H9 (cell line): ENCODE data around the gene HSPA4. TPM values are rescaled to one million over a fixed set of nuclear protein-coding genes. Genes with fewer than 3 reads are reported as not detected.

Experiments
- DNase-seq: peaks from one replicate; pipeline ENCODE4 v3.0.0-alpha.2; 2017
- H2AFZ ChIP-seq: one replicate; pipeline ENCODE4 v1.6.1; 2013; ENCODE audit warnings: mild to moderate bottlenecking, low read length, control low read depth, moderate library complexity
- H2AK5ac ChIP-seq: 2 replicates; pipeline ENCODE4 v1.6.1; 2013; ENCODE audit warnings: low read length, control low read depth, mixed read lengths; ENCODE audit not compliant: insufficient read length
- H2BK120ac ChIP-seq: one replicate; pipeline ENCODE4 v1.6.1; 2013; ENCODE audit warnings: low read depth, mild to moderate bottlenecking, low read length, control low read depth, inconsistent platforms; ENCODE audit not compliant: poor library complexity, severe bottlenecking
- H2BK12ac ChIP-seq: 2 replicates; pipeline ENCODE4 v1.6.1; 2013; ENCODE audit warnings: low read length, control low read depth, mixed read lengths, low read depth; ENCODE audit not compliant: insufficient read length
- H2BK15ac ChIP-seq: 2 replicates; pipeline ENCODE4 v1.6.1; 2013; ENCODE audit warnings: low read depth, low read length, control low read depth
- H2BK20ac ChIP-seq: one replicate; pipeline ENCODE4 v1.6.1; 2013; ENCODE audit warnings: low read depth, mild to moderate bottlenecking, low read length, control low read depth, inconsistent platforms; ENCODE audit not compliant: poor library complexity, severe bottlenecking
- H2BK5ac ChIP-seq: 2 replicates; pipeline ENCODE4 v1.6.1; 2013; ENCODE audit warnings: low read length, control low read depth, mixed read lengths; ENCODE audit not compliant: insufficient read length
- H3K14ac ChIP-seq: 2 replicates; pipeline ENCODE4 v1.6.1; 2013; ENCODE audit warnings: low read length, control low read depth; ENCODE audit not compliant: insufficient read depth
- H3K18ac ChIP-seq: 2 replicates; pipeline ENCODE4 v1.6.1; 2013; ENCODE audit warnings: low read depth, mild to moderate bottlenecking, mixed read lengths, low read length, control low read depth; ENCODE audit not compliant: insufficient read length
- H3K23ac ChIP-seq: 2 replicates; pipeline ENCODE4 v1.6.1; 2013; ENCODE audit warnings: low read length, control low read depth, mixed read lengths, low read depth; ENCODE audit not compliant: insufficient read length
- H3K23me2 ChIP-seq: 2 replicates; pipeline ENCODE4 v1.6.1; 2013; ENCODE audit warnings: low read depth, mild to moderate bottlenecking, mixed read lengths, low read length, control low read depth; ENCODE audit not compliant: insufficient read length, poor library complexity, severe bottlenecking
- H3K27ac ChIP-seq: 2 replicates; pipeline ENCODE4 v1.5.1; 2013; ENCODE audit warnings: low read length, control low read depth, mixed read lengths, low read depth; ENCODE audit not compliant: insufficient read length
- H3K27me3 ChIP-seq: 2 replicates; pipeline ENCODE4 v1.6.1; 2013; ENCODE audit warnings: low read length, control low read depth, inconsistent platforms; ENCODE audit not compliant: insufficient read depth
- H3K4ac ChIP-seq: 2 replicates; pipeline ENCODE4 v1.6.1; 2013; ENCODE audit warnings: low read depth, mild to moderate bottlenecking, control low read depth, inconsistent platforms, low read length, moderate library complexity
- H3K4me1 ChIP-seq: 2 replicates; pipeline ENCODE4 v1.6.1; 2013; ENCODE audit warnings: low read length, control low read depth, inconsistent platforms; ENCODE audit not compliant: insufficient read depth
- H3K4me2 ChIP-seq: 2 replicates; pipeline ENCODE4 v1.6.1; 2013; ENCODE audit warnings: low read length, control low read depth, mixed read lengths; ENCODE audit not compliant: insufficient read length, insufficient read depth
- H3K56ac ChIP-seq: 2 replicates; pipeline ENCODE4 v1.6.1; 2013; ENCODE audit warnings: low read depth, mild to moderate bottlenecking, mixed read lengths, low read length, control low read depth; ENCODE audit not compliant: insufficient read length
- H3K79me1 ChIP-seq: 2 replicates; pipeline ENCODE4 v1.6.1; 2013; ENCODE audit warnings: low read depth, mild to moderate bottlenecking, moderate library complexity, low read length, control low read depth, inconsistent platforms; ENCODE audit not compliant: insufficient read depth, poor library complexity, severe bottlenecking
- H3K79me2 ChIP-seq: 2 replicates; pipeline ENCODE4 v1.6.1; 2013; ENCODE audit warnings: low read length, control low read depth, inconsistent platforms; ENCODE audit not compliant: insufficient read depth
- H3K9ac ChIP-seq: 2 replicates; pipeline ENCODE4 v1.6.1; 2013; ENCODE audit warnings: low read length, control low read depth, mixed read lengths; ENCODE audit not compliant: insufficient read length; ENCODE audit errors: extremely low read depth
- H3K9me3 ChIP-seq: one replicate; pipeline ENCODE4 v1.6.1; 2013; ENCODE audit warnings: low read depth, low read length, inconsistent platforms; ENCODE audit not compliant: control insufficient read depth
- H3T11ph ChIP-seq: one replicate; pipeline ENCODE4 v1.6.1; 2013; ENCODE audit warnings: mild to moderate bottlenecking, low read length, control low read depth, inconsistent platforms
- H4K20me1 ChIP-seq: one replicate; pipeline ENCODE4 v1.6.1; 2013; ENCODE audit not compliant: control insufficient read depth, insufficient read length, insufficient read depth
- H4K5ac ChIP-seq: 2 replicates; pipeline ENCODE4 v1.6.1; 2013; ENCODE audit warnings: low read depth, mild to moderate bottlenecking, mixed read lengths, low read length, control low read depth; ENCODE audit not compliant: insufficient read length
- H4K8ac ChIP-seq: replicated peaks from 2 replicates; pipeline ENCODE4 v1.6.1; 2013; ENCODE audit warnings: low read length, control low read depth, mixed read lengths, low read depth; ENCODE audit not compliant: insufficient read length
- H4K91ac ChIP-seq: 2 replicates; pipeline ENCODE4 v1.6.1; 2013; ENCODE audit warnings: low read depth, mild to moderate bottlenecking, moderate library complexity, mixed read lengths, low read length, control low read depth; ENCODE audit not compliant: insufficient read length
- H3K27ac Mint-ChIP-seq, 3 experiments: 2 replicates in 2 of 3; 3 replicates in 1 of 3; pipeline ENCODE4 v1.8.0; 2020 to 2021; ENCODE audit warnings: mixed read lengths in 3 of 3, mild to moderate bottlenecking in 1 of 3, moderate library complexity in 1 of 3
- H3K27me3 Mint-ChIP-seq: 2 replicates; pipeline ENCODE4 v1.8.0; 2021; ENCODE audit warnings: low read depth, mild to moderate bottlenecking, moderate library complexity, mixed read lengths
- H3K36me3 Mint-ChIP-seq, 3 experiments: 2 replicates in 2 of 3; 3 replicates in 1 of 3; pipeline ENCODE4 v1.8.0; 2020 to 2021; ENCODE audit warnings: low read depth in 3 of 3, mixed read lengths in 3 of 3; ENCODE audit not compliant: insufficient read depth in 1 of 3
- H3K4me1 Mint-ChIP-seq, 2 experiments: 2 replicates each; pipeline ENCODE4 v1.8.0; 2020; ENCODE audit warnings: mixed read lengths in 2 of 2
- H3K4me3 Mint-ChIP-seq, 2 experiments: 2 replicates in 1 of 2; 3 replicates in 1 of 2; pipeline ENCODE4 v1.8.0; 2020 to 2021; ENCODE audit warnings: mild to moderate bottlenecking in 2 of 2, mixed read lengths in 2 of 2, moderate library complexity in 1 of 2
- H3K9me3 Mint-ChIP-seq, 2 experiments: 2 replicates in 1 of 2; 3 replicates in 1 of 2; pipeline ENCODE4 v1.8.0; 2020; ENCODE audit warnings: mild to moderate bottlenecking in 2 of 2, mixed read lengths in 2 of 2, moderate library complexity in 1 of 2
- CTCF ChIP-seq: fragments of 200-600 bp; sonication (generic); conservative IDR thresholded peaks from 3 replicates; pipeline ENCODE4 v1.8.0; 2021; ENCODE audit warnings: antibody characterized with exemption, mild to moderate bottlenecking
- WGBS: extraction: QIAGEN DNeasy Blood & Tissue Kit; methylation state at CpG from one replicate; pipeline ENCODE4 v1.1.7; 2013; ENCODE audit warnings: missing lambda C conversion rate, low lambda C conversion rate, mixed read lengths; ENCODE audit not compliant: insufficient read length; ENCODE audit errors: extremely low coverage; 5-methylcytosine and 5-hydroxymethylcytosine counted together
- total RNA-seq: library from RNA; stranded (reverse); gene quantifications from 2 replicates; pipeline ENCODE4 v1.2.1, GENCODE V29; 2021

Gene HSPA4
- total RNA-seq, 1 experiment from 2014 or later: 293 TPM

DNA sequence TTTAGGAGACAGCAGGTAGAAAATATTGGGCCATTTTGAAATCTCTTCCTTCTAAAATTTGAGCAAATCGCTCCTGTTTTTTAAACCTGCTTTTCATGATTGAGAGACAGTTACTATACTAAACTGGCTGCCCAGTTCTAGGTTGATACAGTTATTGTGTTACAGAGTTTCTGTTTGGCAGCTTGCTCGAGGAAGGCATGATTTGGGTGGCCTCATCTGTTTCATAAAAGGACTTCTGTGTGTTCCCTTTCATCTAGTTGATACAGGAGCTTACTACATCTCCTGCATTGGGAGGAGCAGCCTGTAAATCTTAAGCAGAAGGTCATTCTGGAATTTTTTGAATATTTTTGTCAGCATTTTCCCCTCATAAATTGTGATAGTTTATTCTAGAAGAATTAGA lies 14.2 kb downstream of the HSPA4 start:
- H3K79me1 ChIP-seq: peaks cover 16% of the 10 kb centered on the region
- H4K20me1 ChIP-seq: no peaks in the 10 kb centered on the region
- peaks cover 37% of the 10 kb centered on the region; the same call in 1 of the 2 replicates for H3K79me2 ChIP-seq
- no peak overlapping the region for H3K23ac ChIP-seq
- no peak overlapping the region for H3K4ac ChIP-seq
- H3K9ac ChIP-seq: no peak overlapping the region
- H2BK5ac ChIP-seq: no peak overlapping the region
- H2BK20ac ChIP-seq: no peak overlapping the region
- H2AFZ ChIP-seq: no peak overlapping the region
- H2BK15ac ChIP-seq: no peak overlapping the region
- H4K91ac ChIP-seq: no peak overlapping the region
- no peak for DNase-seq
- TF ChIP-seq CTCF: no peak
- Mint-ChIP-seq H3K4me1 (peaks cover 15% of the 10 kb centered on the region in 2 experiments), H3K27me3 (no peaks in the 10 kb centered on the region), H3K9me3 (no peaks in the 10 kb centered on the region), H3K4me3 (no peak overlapping the region), H3K36me3 (peaks cover 47 to 68% (median 66%) of the 10 kb centered on the region in 3 experiments), H3K27ac (no peak overlapping the region; a peak in 1 of 7 replicates)
- WGBS: no CpG with 5 or more reads among the region's 2 CpGs
- no peak overlapping the region for H3K18ac ChIP-seq
- H2BK12ac ChIP-seq: no peak overlapping the region
- no peak overlapping the region for H4K5ac ChIP-seq
- H2BK120ac ChIP-seq: no peak overlapping the region
- H3K23me2 ChIP-seq: no peaks in the 10 kb centered on the region
- no peak overlapping the region for H2AK5ac ChIP-seq
- no peak overlapping the region for H3K27ac ChIP-seq
- H3K4me1 ChIP-seq: peaks cover 2% of the 10 kb centered on the region; the same call in 1 of the 2 replicates
- H3K14ac ChIP-seq: no peak overlapping the region
- no peak overlapping the region for H3T11ph ChIP-seq
- no peaks in the 10 kb centered on the region for H3K9me3 ChIP-seq
- H3K56ac ChIP-seq: no peak overlapping the region
- H4K8ac ChIP-seq: no peak overlapping the region
- H3K4me2 ChIP-seq: no peak overlapping the region
- H3K27me3 ChIP-seq: no peaks in the 10 kb centered on the region
